Panc1 (cell line): ENCODE data around the gene ELAVL4. TPM values are rescaled to one million over a fixed set of nuclear protein-coding genes. Genes with fewer than 3 reads are reported as not detected.

Source experiments
- ATAC-seq: fragments of 200-7000 bp; cut with Tn5 transposase; 2 replicates; pipeline ENCODE4 v1.9.1; 2020; ENCODE audit warnings: mild to moderate bottlenecking, moderate library complexity
- BruUV-seq: library from RNA; stranded (reverse); fragments of 400-500 nt; replicated peaks from 2 replicates; lab custom pipeline; 2021; lab: Mats Ljungman, UMichigan
- CTCF ChIA-PET: fragments of 300-600 bp; sonication (Branson Sonifier 250); formaldehyde crosslinking; loops from one replicate; lab custom pipeline; 2022; ENCODE audit warnings: antibody characterized with exemption; lab: Charles Lee
- POLR2A ChIA-PET: fragments of 300-600 bp; sonication (Branson Sonifier 250); formaldehyde crosslinking; loops from one replicate; lab custom pipeline; 2022; ENCODE audit warnings: antibody characterized with exemption; lab: Charles Lee
- DNase-seq: peaks from one replicate; pipeline ENCODE4 v3.0.0-alpha.2; 2010; ENCODE audit warnings: low read depth, low spot score
- H3K27ac ChIP-seq: 2 replicates; pipeline ENCODE4 v1.5.1; 2011; ENCODE audit warnings: mild to moderate bottlenecking, low read length, inconsistent platforms
- H3K27me3 ChIP-seq: fragments of 200-500 bp; sonication (Bioruptor generic); 2 replicates; pipeline ENCODE4 v1.6.0; 2014; ENCODE audit warnings: low read length, inconsistent platforms; ENCODE audit not compliant: control insufficient read depth, insufficient read depth
- H3K36me3 ChIP-seq: fragments of 200-500 bp; sonication (Bioruptor generic); 2 replicates; pipeline ENCODE4 v1.5.1; 2014; ENCODE audit warnings: inconsistent platforms, mild to moderate bottlenecking, low read length, moderate library complexity; ENCODE audit not compliant: control insufficient read depth, insufficient read depth
- H3K4me1 ChIP-seq: 2 replicates; pipeline ENCODE4 v1.5.1; 2011; ENCODE audit warnings: inconsistent platforms, mild to moderate bottlenecking, low read length, moderate library complexity; ENCODE audit not compliant: control insufficient read depth, insufficient read depth
- H3K4me3 ChIP-seq, 2 experiments: 2 replicates each; pipeline ENCODE4 v1.5.1; 2011 to 2012; ENCODE audit warnings: low read depth in 2 of 2, low read length in 2 of 2, mild to moderate bottlenecking in 2 of 2, inconsistent platforms in 1 of 2, moderate library complexity in 1 of 2
- H3K9me3 ChIP-seq: fragments of 200-500 bp; sonication (Bioruptor generic); 2 replicates; pipeline ENCODE4 v1.5.1; 2014; ENCODE audit warnings: low read depth, mild to moderate bottlenecking, inconsistent platforms, low read length, moderate library complexity; ENCODE audit not compliant: control insufficient read depth, insufficient read depth
- POLR2AphosphoS5 ChIP-seq: IDR thresholded peaks from 2 replicates; pipeline ENCODE4 v1.6.1; 2012; ENCODE audit warnings: mild to moderate bottlenecking, low read depth, low read length, moderate library complexity
- SIN3A ChIP-seq: IDR thresholded peaks from 2 replicates; pipeline ENCODE4 v1.6.1; 2012; ENCODE audit warnings: low read depth, mild to moderate bottlenecking, low read length, moderate library complexity, borderline replicate concordance; ENCODE audit not compliant: insufficient read depth
- TCF7L2 ChIP-seq: IDR thresholded peaks from 2 replicates; pipeline ENCODE4 v1.6.1; 2011; ENCODE audit warnings: mild to moderate bottlenecking, low read depth, low read length, inconsistent platforms
- in situ Hi-C: cut with HindIII; loops from 2 replicates; pipeline ENCODE4 v1.10.0; 2016; ENCODE audit warnings: low sequenced_read_pairs, low pct_unique_long_range_greater_than_20kb
- intact Hi-C: fragments of 100-400 bp; cut with micrococcal nuclease; formaldehyde crosslinking; loops from one replicate; pipeline ENCODE4 v1.10.0; 2022; ENCODE audit not compliant: unreplicated experiment
- total RNA-seq: library from RNA; stranded (reverse); gene quantifications from one replicate; pipeline ENCODE4 v1.2.1, GENCODE V29; 2021; ENCODE audit not compliant: unreplicated experiment
- TF ChIP-seq, protein P1 (sequence below), 2 experiments: IDR thresholded peaks; 2 replicates each; pipeline ENCODE4 v1.6.1; 2011 to 2012; ENCODE audit warnings: low read depth in 2 of 2, control low read depth in 1 of 2, low read length in 1 of 2, mild to moderate bottlenecking in 1 of 2, moderate library complexity in 1 of 2; ENCODE audit not compliant: insufficient read depth in 1 of 2
- TF ChIP-seq, protein P2 (sequence below): fragments of 450-650 bp; IDR thresholded peaks from 2 replicates; pipeline ENCODE4 v1.5.1; 2017; ENCODE audit warnings: mild to moderate bottlenecking

ELAVL4 gene
- total RNA-seq, 1 experiment from 2014 or later, result not detected

DNA sequence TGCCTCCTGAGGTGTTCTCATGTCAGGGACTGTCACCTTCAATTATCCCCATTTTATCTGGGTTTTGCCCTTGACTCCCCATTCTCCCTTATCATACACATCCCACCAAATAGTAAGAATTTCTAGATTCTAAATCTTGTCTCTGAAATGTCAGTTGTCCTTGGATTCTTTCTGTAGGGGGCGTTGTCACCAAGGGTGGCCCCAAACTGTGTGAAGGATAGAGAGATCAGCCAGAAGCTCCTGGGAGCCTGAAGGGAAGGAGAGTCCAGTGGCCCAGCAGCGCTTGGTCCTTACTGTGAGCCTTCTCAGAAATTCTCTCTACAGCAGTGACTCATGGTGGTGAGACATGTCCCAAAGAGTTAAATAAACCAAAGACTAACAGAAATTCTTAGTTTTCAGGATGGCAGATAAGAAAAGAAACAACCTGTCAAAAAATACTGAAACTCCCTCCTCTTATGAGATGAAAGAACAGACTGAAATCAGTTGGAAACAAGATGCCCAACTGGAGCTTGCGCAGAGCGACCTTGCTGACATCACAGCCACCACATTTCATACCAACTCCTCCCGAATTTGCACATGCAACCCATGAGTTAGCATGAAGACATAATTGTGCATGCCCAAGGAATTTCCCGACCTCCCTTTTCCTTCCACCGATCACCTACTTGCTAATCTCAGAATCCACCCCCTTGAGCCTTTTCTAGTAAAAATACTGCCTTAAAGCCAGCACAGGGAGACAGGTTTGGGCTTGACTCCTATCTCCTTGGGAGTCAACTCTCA, 109.8 kb downstream of the ELAVL4 start:
- DNase-seq (no peak), ATAC-seq (no peak)
- ChIA-PET CTCF (no interaction called here), POLR2A (no interaction called here)
- no peaks in the 10 kb centered on the region for H3K36me3 ChIP-seq
- no peaks in the 10 kb centered on the region for H3K4me1 ChIP-seq
- no peaks in the 10 kb centered on the region for H3K9me3 ChIP-seq
- H3K27me3 ChIP-seq, result no peaks in the 10 kb centered on the region
- no peak for TF ChIP-seq TCF7L2
- TF ChIP-seq SIN3A, result no peak
- H3K27ac ChIP-seq, result no peak overlapping the region
- in situ Hi-C loops (no loop called here), intact Hi-C loops (no loop called here)
- no peak overlapping the region for H3K4me3 ChIP-seq
- no TSS peak for BruUV-seq

DNA sequence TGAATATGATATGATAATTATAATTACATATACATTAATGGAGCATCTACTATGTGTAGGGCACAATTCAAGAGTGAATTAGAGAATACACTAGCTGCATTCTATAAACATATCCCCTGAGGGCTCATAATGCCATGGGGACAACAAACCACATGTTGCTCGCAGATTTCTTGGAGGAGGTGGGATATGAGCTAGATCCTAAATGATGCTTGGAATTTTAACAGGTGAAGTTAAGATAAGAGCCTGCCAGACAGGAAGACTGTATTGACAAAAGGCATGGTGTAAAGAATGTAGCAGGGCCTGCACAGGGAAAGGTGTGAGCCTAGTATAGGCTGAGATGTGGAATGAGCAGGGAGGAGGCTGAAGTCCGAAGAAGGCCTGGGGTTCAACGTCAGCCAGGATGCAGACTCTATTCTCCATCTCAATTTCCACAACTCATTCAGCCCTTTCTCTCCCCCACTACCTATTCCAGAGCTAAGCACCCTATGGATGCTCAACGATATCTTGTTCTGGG, 120.2 kb downstream of the ELAVL4 start:
- H3K9me3 ChIP-seq, result no peaks in the 10 kb centered on the region
- no peak overlapping the region for H3K4me3 ChIP-seq
- no peaks in the 10 kb centered on the region for H3K4me1 ChIP-seq
- no peaks in the 10 kb centered on the region for H3K27me3 ChIP-seq
- POLR2A ChIA-PET, result no interaction called here
- H3K27ac ChIP-seq, result no peak overlapping the region
- CTCF ChIA-PET, result no interaction called here
- in situ Hi-C loops, result no loop called here
- no peaks in the 10 kb centered on the region for H3K36me3 ChIP-seq
- intact Hi-C loops, result no loop called here
- no TSS peak for BruUV-seq
- DNase-seq (no peak), ATAC-seq (no peak)
- TF ChIP-seq, protein P1, sequence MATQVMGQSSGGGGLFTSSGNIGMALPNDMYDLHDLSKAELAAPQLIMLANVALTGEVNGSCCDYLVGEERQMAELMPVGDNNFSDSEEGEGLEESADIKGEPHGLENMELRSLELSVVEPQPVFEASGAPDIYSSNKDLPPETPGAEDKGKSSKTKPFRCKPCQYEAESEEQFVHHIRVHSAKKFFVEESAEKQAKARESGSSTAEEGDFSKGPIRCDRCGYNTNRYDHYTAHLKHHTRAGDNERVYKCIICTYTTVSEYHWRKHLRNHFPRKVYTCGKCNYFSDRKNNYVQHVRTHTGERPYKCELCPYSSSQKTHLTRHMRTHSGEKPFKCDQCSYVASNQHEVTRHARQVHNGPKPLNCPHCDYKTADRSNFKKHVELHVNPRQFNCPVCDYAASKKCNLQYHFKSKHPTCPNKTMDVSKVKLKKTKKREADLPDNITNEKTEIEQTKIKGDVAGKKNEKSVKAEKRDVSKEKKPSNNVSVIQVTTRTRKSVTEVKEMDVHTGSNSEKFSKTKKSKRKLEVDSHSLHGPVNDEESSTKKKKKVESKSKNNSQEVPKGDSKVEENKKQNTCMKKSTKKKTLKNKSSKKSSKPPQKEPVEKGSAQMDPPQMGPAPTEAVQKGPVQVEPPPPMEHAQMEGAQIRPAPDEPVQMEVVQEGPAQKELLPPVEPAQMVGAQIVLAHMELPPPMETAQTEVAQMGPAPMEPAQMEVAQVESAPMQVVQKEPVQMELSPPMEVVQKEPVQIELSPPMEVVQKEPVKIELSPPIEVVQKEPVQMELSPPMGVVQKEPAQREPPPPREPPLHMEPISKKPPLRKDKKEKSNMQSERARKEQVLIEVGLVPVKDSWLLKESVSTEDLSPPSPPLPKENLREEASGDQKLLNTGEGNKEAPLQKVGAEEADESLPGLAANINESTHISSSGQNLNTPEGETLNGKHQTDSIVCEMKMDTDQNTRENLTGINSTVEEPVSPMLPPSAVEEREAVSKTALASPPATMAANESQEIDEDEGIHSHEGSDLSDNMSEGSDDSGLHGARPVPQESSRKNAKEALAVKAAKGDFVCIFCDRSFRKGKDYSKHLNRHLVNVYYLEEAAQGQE (IDR thresholded peaks at IDR 0.05; ENCODE audit: insufficient read depth in 1 of 2, low read depth in 2 of 2, low read length in 1 of 2), result no peak
- no peak for TF ChIP-seq TCF7L2
- TF ChIP-seq POLR2AphosphoS5, result no peak
- TF ChIP-seq, protein P2, sequence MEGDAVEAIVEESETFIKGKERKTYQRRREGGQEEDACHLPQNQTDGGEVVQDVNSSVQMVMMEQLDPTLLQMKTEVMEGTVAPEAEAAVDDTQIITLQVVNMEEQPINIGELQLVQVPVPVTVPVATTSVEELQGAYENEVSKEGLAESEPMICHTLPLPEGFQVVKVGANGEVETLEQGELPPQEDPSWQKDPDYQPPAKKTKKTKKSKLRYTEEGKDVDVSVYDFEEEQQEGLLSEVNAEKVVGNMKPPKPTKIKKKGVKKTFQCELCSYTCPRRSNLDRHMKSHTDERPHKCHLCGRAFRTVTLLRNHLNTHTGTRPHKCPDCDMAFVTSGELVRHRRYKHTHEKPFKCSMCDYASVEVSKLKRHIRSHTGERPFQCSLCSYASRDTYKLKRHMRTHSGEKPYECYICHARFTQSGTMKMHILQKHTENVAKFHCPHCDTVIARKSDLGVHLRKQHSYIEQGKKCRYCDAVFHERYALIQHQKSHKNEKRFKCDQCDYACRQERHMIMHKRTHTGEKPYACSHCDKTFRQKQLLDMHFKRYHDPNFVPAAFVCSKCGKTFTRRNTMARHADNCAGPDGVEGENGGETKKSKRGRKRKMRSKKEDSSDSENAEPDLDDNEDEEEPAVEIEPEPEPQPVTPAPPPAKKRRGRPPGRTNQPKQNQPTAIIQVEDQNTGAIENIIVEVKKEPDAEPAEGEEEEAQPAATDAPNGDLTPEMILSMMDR, result no peak
- TF ChIP-seq SIN3A, result no peak

DNA sequence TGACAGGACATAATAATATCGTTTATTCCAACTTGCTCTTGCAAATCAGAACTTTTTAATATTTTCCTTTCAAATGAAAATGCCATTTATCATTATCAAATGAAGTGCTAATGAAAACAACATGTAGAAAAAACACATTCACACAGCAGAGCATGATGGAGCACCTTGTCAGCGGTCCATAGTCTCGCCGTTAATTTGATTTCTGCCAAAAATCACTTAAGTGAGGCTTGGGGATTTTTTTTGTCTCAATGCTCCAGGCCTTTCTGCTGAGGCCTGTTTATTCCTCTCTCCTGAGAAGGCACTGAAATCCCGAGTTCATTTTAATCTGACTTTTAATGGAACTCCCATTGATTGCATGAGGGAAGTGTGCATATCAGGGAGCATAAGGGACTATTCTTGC, 122.5 kb downstream of the ELAVL4 start:
- H3K4me1 ChIP-seq, result no peaks in the 10 kb centered on the region
- intact Hi-C loops (no loop called here), in situ Hi-C loops (no loop called here)
- ChIA-PET POLR2A (no interaction called here), CTCF (no interaction called here)
- H3K9me3 ChIP-seq, result no peaks in the 10 kb centered on the region
- H3K27me3 ChIP-seq, result no peaks in the 10 kb centered on the region
- no peak for DNase-seq
- TF ChIP-seq SIN3A, result no peak
- no peak for TF ChIP-seq TCF7L2
- TF ChIP-seq, protein P2, result no peak
- TF ChIP-seq, protein P1 (IDR thresholded peaks at IDR 0.05; ENCODE audit: insufficient read depth in 1 of 2, low read depth in 2 of 2, low read length in 1 of 2), result no peak
- TF ChIP-seq POLR2AphosphoS5, result no peak
- no peak for ATAC-seq
- no peak overlapping the region for H3K4me3 ChIP-seq
- H3K27ac ChIP-seq, result no peak overlapping the region
- no peaks in the 10 kb centered on the region for H3K36me3 ChIP-seq
- BruUV-seq, result no TSS peak
